ENCODE data around the gene TGFBR3.

The TGFBR3 gene

DNA sequence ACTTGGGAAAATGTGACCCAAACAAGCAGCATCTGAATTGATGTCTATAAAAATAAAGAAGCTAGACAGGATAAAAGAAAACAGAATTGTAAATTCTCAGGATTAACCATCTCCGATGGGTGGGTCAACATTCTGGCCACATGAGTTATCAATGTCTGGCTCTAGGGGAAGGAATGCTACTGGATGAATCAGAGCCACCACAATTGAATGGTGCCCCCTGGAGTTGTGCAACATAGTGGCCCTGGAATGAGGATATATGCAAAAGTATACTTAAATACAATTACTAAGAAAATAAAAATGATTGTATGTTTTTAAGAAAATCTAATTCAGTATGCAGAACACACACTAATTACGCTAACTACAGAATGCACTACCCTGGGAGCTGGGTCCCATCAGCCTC lies 185.6 kb downstream of the TGFBR3 start:
- no CpG with 5 or more reads among the region's 2 CpGs for WGBS (ENCODE audit: extremely low coverage, insufficient coverage, insufficient read length)
- Histone ChIP-seq H2BK12ac (ENCODE audit: low read length) (no peak overlapping the region), H4K91ac (ENCODE audit: low read depth, low read length) (no peak overlapping the region)

DNA sequence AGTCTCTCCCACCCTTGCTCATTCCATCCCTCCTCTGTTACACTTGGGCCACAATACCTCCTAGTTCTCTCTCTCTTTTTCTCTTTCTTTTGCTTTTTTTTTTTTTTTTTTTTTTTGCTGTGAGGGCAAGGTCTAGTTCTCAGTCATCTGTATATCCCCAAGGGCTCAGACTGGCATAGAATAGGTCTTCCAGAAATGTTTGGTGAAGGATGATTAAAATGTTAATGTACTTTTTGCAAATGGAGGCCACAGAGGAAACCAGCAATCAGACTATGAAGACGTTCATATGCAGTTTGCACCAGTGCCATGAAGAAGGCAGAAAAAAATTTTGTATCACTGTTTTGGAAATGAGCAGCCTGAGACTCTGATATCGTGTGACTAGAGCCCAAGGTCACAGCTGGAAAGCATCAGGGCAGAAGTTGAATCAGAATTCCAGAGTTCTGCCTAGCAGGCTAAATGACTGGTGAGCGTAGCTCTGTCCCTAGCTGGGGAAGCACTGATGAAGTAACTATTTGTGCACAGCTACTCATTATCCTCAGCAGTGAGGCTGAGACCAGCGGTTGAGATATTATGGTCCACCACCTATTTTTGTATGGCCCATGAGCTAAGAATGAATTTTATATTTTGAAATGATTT lies 186.5 kb downstream of the TGFBR3 start:
- Histone ChIP-seq H3K9ac (ENCODE audit: low read length) (no peak overlapping the region), H3K27ac (ENCODE audit: low read depth, low read length) (no peak overlapping the region), H3K23ac (ENCODE audit: low read length) (no peak overlapping the region), H3K79me1 (ENCODE audit: low read length) (no peaks in the 10 kb centered on the region), H2BK5ac (ENCODE audit: low read depth, low read length, poor library complexity) (no peak overlapping the region), H4K91ac (ENCODE audit: low read depth, low read length) (no peak overlapping the region), H4K8ac (ENCODE audit: low read depth, low read length) (no peak overlapping the region), H2BK12ac (ENCODE audit: low read length) (no peak overlapping the region), H3K4me2 (ENCODE audit: low read length) (no peak overlapping the region), H2BK120ac (ENCODE audit: insufficient read depth, low read length, poor library complexity) (no peak overlapping the region), H3K4me3 (ENCODE audit: low read depth, low read length) (no peak overlapping the region), H3K27me3 (ENCODE audit: insufficient read depth, low read length) (no peaks in the 10 kb centered on the region), H3K36me3 (ENCODE audit: control insufficient read depth in 1 of 2, insufficient read depth in 2 of 2, low read length in 2 of 2) (no peaks in the 10 kb centered on the region), H3K4ac (ENCODE audit: low read depth, low read length) (no peak overlapping the region), H3K18ac (ENCODE audit: low read length) (no peak overlapping the region), H3K4me1 (ENCODE audit: control insufficient read depth in 1 of 2, insufficient read depth in 2 of 2, low read length in 2 of 2) (no peaks in the 10 kb centered on the region), H3K79me2 (ENCODE audit: control insufficient read depth, insufficient read depth, low read length, poor library complexity) (no peaks in the 10 kb centered on the region), H3K9me3 (ENCODE audit: insufficient read depth, low read depth, low read length) (no peaks in the 10 kb centered on the region), H2AK5ac (ENCODE audit: low read length) (no peak overlapping the region), H4K12ac (ENCODE audit: low read depth, low read length) (no peak overlapping the region), H2AFZ (ENCODE audit: insufficient read depth, low read length, poor library complexity) (no peak overlapping the region), H3K14ac (ENCODE audit: low read length) (no peak overlapping the region)
- DNase-seq = no peak
- WGBS (ENCODE audit: extremely low coverage, insufficient coverage, insufficient read length) = no CpG with 5 or more reads among the region's 4 CpGs

More for the DNA sequence above, 185.6 kb downstream of the TGFBR3 start:
- no peaks in the 10 kb centered on the region for H3K9me3 ChIP-seq (ENCODE audit: insufficient read depth, low read depth, low read length)
- no peak overlapping the region for H2AK5ac ChIP-seq (ENCODE audit: low read length)
- H3K9ac ChIP-seq (ENCODE audit: low read length) = no peak overlapping the region
- H3K18ac ChIP-seq (ENCODE audit: low read length) = no peak overlapping the region
- peak; percentile 24 to 43 for DNase-seq
- H2AFZ ChIP-seq (ENCODE audit: insufficient read depth, low read length, poor library complexity) = no peak overlapping the region
- no peak overlapping the region for H4K12ac ChIP-seq (ENCODE audit: low read depth, low read length)
- H2BK5ac ChIP-seq (ENCODE audit: low read depth, low read length, poor library complexity) = no peak overlapping the region
- H4K8ac ChIP-seq (ENCODE audit: low read depth, low read length) = no peak overlapping the region
- H3K36me3 ChIP-seq (ENCODE audit: control insufficient read depth in 1 of 2, insufficient read depth in 2 of 2, low read length in 2 of 2) = no peaks in the 10 kb centered on the region
- no peaks in the 10 kb centered on the region for H3K79me1 ChIP-seq (ENCODE audit: low read length)
- H3K79me2 ChIP-seq (ENCODE audit: control insufficient read depth, insufficient read depth, low read length, poor library complexity) = no peaks in the 10 kb centered on the region
- no peaks in the 10 kb centered on the region for H3K4me1 ChIP-seq (ENCODE audit: control insufficient read depth in 1 of 2, insufficient read depth in 2 of 2, low read length in 2 of 2)
- H3K4me2 ChIP-seq (ENCODE audit: low read length) = no peak overlapping the region
- no peak overlapping the region for H3K4me3 ChIP-seq (ENCODE audit: low read depth, low read length)
- no peak overlapping the region for H3K27ac ChIP-seq (ENCODE audit: low read depth, low read length)
- H3K27me3 ChIP-seq (ENCODE audit: insufficient read depth, low read length) = no peaks in the 10 kb centered on the region
- H2BK120ac ChIP-seq (ENCODE audit: insufficient read depth, low read length, poor library complexity) = no peak overlapping the region
- no peak overlapping the region for H3K14ac ChIP-seq (ENCODE audit: low read length)
- H3K4ac ChIP-seq (ENCODE audit: low read depth, low read length) = no peak overlapping the region
- H3K23ac ChIP-seq (ENCODE audit: low read length) = no peak overlapping the region

DNA sequence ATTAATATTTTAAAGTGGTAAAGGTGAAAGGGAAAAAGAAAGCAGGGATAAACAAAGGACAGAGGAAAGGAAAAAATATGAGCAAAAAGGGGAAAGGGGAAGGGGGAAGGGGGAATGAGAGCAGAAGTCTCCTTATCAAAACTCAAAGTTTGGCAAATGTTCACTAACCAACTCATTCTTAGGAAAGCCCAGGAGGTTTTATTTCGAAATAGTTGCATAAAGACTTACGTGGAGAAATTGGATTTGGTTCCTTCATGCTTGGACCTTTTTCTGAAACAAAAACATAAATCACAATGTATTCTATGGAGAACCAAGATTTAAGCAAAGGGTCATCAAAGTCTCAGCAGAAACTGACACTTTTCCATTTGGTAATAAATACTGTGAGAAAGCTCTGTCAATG lies 188.1 kb downstream of the TGFBR3 start:
- H3K4me2 ChIP-seq (ENCODE audit: low read length) = no peak overlapping the region
- H3K79me1 ChIP-seq (ENCODE audit: low read length) = no peaks in the 10 kb centered on the region
- no peak overlapping the region for H3K9ac ChIP-seq (ENCODE audit: low read length)
- no peak overlapping the region for H3K27ac ChIP-seq (ENCODE audit: low read depth, low read length)
- H3K9me3 ChIP-seq (ENCODE audit: insufficient read depth, low read depth, low read length) = no peaks in the 10 kb centered on the region
- H3K4me1 ChIP-seq (ENCODE audit: control insufficient read depth in 1 of 2, insufficient read depth in 2 of 2, low read length in 2 of 2) = no peaks in the 10 kb centered on the region
- no peak overlapping the region for H4K8ac ChIP-seq (ENCODE audit: low read depth, low read length)
- no peaks in the 10 kb centered on the region for H3K79me2 ChIP-seq (ENCODE audit: control insufficient read depth, insufficient read depth, low read length, poor library complexity)
- no peak overlapping the region for H3K23ac ChIP-seq (ENCODE audit: low read length)
- no peak overlapping the region for H3K4ac ChIP-seq (ENCODE audit: low read depth, low read length)
- H3K27me3 ChIP-seq (ENCODE audit: insufficient read depth, low read length) = no peaks in the 10 kb centered on the region
- H4K91ac ChIP-seq (ENCODE audit: low read depth, low read length) = no peak overlapping the region
- H2BK120ac ChIP-seq (ENCODE audit: insufficient read depth, low read length, poor library complexity) = no peak overlapping the region
- no peak overlapping the region for H3K14ac ChIP-seq (ENCODE audit: low read length)
- WGBS (ENCODE audit: extremely low coverage, insufficient coverage, insufficient read length) = no CpG with 5 or more reads among the region's 2 CpGs
- no peaks in the 10 kb centered on the region for H3K36me3 ChIP-seq (ENCODE audit: control insufficient read depth in 1 of 2, insufficient read depth in 2 of 2, low read length in 2 of 2)
- no peak overlapping the region for H2AK5ac ChIP-seq (ENCODE audit: low read length)
- no peak overlapping the region for H3K18ac ChIP-seq (ENCODE audit: low read length)
- no peak overlapping the region for H2AFZ ChIP-seq (ENCODE audit: insufficient read depth, low read length, poor library complexity)
- H2BK12ac ChIP-seq (ENCODE audit: low read length) = no peak overlapping the region
- no peak for DNase-seq
- H4K12ac ChIP-seq (ENCODE audit: low read depth, low read length) = no peak overlapping the region
- no peak overlapping the region for H3K4me3 ChIP-seq (ENCODE audit: low read depth, low read length)
- no peak overlapping the region for H2BK5ac ChIP-seq (ENCODE audit: low read depth, low read length, poor library complexity)

DNA sequence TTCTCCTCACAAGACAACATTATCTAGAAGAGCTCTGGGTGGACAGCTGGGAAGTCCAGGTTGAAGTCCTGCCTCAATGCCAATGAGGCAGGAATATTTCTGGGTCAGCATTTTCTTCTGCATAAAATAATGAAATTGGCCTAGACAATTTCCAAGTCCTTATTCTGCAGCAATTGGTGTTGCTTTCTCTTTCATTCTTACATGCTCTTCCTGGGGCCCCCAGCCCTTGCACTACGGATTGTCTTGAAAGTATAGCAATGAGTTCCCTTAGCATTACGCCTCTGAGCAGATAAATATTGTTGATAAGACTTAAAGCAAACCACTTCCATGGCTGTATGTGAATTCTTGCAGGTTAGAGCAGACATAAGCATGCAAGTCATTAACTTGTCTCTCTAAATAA lies 188.5 kb downstream of the TGFBR3 start:
- no peak overlapping the region for H3K18ac ChIP-seq (ENCODE audit: low read length)
- H3K4ac ChIP-seq (ENCODE audit: low read depth, low read length) = no peak overlapping the region
- no peaks in the 10 kb centered on the region for H3K4me1 ChIP-seq (ENCODE audit: control insufficient read depth in 1 of 2, insufficient read depth in 2 of 2, low read length in 2 of 2)
- H2BK12ac ChIP-seq (ENCODE audit: low read length) = no peak overlapping the region
- no peak overlapping the region for H4K8ac ChIP-seq (ENCODE audit: low read depth, low read length)
- H3K23ac ChIP-seq (ENCODE audit: low read length) = no peak overlapping the region
- H3K36me3 ChIP-seq (ENCODE audit: control insufficient read depth in 1 of 2, insufficient read depth in 2 of 2, low read length in 2 of 2) = no peaks in the 10 kb centered on the region
- WGBS (ENCODE audit: extremely low coverage, insufficient coverage, insufficient read length) = no CpG with 5 or more reads among the region's 2 CpGs
- DNase-seq = no peak
- H2AK5ac ChIP-seq (ENCODE audit: low read length) = no peak overlapping the region
- H2BK120ac ChIP-seq (ENCODE audit: insufficient read depth, low read length, poor library complexity) = no peak overlapping the region
- H3K14ac ChIP-seq (ENCODE audit: low read length) = no peak overlapping the region
- no peaks in the 10 kb centered on the region for H3K27me3 ChIP-seq (ENCODE audit: insufficient read depth, low read length)
- no peaks in the 10 kb centered on the region for H3K9me3 ChIP-seq (ENCODE audit: insufficient read depth, low read depth, low read length)
- H4K91ac ChIP-seq (ENCODE audit: low read depth, low read length) = no peak overlapping the region
- H3K4me2 ChIP-seq (ENCODE audit: low read length) = no peak overlapping the region
- H2AFZ ChIP-seq (ENCODE audit: insufficient read depth, low read length, poor library complexity) = no peak overlapping the region
- H3K4me3 ChIP-seq (ENCODE audit: low read depth, low read length) = no peak overlapping the region
- H3K9ac ChIP-seq (ENCODE audit: low read length) = no peak overlapping the region
- no peak overlapping the region for H3K27ac ChIP-seq (ENCODE audit: low read depth, low read length)
- no peaks in the 10 kb centered on the region for H3K79me2 ChIP-seq (ENCODE audit: control insufficient read depth, insufficient read depth, low read length, poor library complexity)
- no peaks in the 10 kb centered on the region for H3K79me1 ChIP-seq (ENCODE audit: low read length)
- H4K12ac ChIP-seq (ENCODE audit: low read depth, low read length) = no peak overlapping the region
- no peak overlapping the region for H2BK5ac ChIP-seq (ENCODE audit: low read depth, low read length, poor library complexity)

Data from trophoblast cell (in vitro differentiated cells and primary cell).